Ramos (cell line): ENCODE data around the gene DBI.
"Not testable (repeated sequence)": the region's sequence is repeated elsewhere in the genome, so short reads cannot be mapped to it uniquely, and the experiment has no call there.

ENCODE experiments used
- in situ Hi-C: fragments of 300-500 bp; cut with MboI; formaldehyde crosslinking; loops from one replicate; pipeline ENCODE4 v1.14.3; 2022; ENCODE audit warnings: low sequenced_read_pairs; ENCODE audit not compliant: unreplicated experiment

DBI gene

DNA sequence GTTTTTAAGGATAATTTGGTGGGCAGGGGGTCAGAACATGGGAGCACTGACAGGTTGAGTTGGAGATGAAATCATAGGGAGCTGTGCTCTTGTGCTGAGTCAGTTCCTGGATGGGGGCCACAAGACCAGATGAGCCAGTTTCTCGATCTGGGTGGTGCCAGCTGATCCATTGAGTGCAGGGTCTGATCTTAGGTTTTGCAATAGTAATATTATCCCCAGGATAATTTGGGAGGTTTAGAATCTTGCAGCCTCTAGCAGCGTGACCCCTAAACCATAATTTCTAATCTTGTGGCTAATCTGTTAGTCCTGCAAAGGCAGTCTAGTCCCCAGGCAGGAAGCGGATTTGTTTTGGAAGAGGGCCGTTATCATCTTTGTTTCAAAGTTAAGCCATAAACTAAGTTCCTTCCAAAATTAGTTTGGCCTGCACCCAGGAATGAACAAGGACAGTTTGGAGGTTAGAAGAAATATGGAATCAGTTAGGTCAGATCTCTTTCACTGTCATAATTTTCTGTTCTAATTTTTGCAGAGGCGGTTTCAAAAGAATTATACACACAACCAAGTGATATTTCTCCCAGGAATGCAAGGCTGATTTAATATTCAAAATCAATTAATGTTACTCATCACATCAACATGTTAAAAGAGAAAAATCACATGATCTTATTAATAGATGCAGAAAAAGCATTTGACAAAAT is 23.0 kb downstream of the DBI start:
- in situ Hi-C loops = no loop called here

DNA sequence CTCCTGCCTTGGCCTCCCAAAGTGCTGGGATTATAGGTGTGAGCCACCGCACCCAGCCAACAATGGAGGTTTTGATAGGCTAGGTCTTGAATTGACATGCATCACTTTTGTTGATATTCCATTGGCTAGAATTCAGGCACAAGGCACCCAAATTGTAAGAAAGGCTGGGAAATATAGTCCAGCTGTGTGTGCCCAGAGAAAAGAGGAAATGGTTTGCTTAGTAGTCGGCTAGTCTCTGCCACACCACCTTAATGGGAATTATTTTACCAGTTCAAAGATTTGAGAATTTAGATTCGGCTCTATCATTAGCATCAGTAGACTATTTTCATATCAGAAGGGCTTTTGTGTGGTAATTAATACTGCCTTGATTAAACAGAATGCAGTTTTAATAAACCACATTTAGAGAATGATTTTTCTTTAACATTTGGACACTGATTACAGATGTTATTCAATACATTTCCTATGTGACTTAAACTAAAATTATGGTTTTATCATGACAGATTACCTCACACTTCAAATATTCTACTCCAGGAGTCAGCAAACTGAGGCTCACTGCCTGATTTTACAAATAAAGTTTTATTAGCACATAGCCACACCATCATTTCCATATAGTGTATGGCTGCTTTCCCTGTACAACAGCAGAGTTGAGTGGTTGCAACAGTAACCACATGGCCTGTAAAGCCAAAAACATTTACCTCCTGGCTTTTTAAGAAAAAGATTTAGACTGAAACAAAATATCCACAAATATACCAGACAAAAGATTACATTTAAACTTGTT is 27.4 kb downstream of the DBI start:
- in situ Hi-C loops = no loop called here

DNA sequence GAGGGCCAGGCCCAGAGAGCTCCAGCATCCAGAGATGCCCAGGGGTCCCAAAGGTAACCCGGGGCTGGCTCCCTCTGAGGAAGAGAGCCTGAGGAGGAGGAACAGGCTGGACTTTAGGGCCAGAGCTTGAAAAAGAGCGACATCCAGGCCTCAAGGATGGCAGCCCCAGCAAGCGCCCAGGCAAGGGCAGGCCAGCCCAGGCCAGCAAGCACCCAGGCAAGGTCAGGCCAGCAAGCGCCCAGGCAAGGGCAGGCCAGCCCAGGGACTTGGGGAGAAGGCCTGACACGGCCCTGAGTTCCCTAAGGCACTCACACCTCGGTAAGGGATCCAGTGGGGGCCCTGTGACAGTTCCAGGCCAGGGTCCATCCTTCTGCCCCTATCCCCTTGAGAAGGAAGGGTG is 30.4 kb downstream of the DBI start:
- in situ Hi-C loops = no loop called here

DNA sequence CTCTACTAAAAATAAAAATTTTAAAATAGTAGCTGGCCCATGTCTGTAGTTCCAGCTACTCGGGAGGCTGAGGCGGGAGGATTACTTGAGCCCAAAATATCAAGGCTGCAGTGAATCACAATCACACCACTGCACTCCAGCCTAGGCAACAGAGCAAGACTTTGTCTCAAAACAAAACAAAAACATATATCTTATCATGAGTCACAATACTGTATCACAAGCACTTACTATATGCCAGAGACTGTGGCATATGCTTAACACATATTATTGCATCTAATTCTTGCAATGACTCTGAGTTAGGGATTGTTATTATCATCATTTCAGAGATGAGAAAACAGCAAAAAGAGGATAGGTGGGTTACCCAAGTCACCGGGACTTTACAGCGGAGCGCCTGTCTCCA is 35.3 kb downstream of the DBI start:
- in situ Hi-C loops = no loop called here

DNA sequence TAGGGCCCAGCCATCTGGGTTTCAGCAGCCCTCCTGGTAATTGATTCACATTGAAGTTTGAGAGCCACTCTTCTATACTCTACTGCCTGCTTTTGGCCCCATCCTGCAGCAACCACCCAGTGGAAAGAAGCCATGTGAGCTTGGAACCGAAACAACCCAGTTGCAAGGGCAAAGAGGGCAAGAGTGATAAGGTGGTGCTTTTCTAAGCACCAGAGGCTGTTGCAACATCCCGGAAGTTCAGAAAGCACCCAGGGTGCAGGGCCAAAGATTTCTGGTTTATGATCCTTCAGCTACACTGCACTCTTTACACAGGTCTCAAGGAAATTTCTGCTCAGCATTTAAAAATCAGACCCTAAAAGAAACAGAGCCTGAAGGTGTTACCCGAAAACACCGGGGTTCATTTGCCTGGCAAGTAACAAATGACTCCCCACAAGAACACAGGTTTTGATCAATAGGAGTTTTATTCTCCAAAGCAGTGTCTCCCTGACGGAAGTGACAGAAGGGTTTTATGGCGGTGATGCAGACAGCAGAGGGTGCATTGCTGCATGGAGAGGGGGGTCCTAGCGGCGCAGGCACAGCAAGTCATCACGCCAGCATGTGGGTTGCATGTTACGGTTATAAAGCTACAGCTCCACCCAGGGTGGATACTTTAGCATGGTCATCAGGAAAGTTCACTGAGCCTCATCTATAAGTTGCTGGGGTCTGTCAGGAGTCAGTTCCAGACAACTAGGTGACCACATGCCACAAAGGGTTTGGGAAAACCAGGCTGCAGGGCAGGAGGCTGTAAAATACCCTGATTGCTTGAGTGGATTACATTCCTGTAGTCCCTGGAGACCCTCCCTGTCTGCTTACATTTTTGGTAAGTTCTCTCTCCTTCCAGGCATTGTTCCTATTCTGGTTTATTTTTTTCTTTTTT is 36.1 kb downstream of the DBI start:
- in situ Hi-C loops = no loop called here

DNA sequence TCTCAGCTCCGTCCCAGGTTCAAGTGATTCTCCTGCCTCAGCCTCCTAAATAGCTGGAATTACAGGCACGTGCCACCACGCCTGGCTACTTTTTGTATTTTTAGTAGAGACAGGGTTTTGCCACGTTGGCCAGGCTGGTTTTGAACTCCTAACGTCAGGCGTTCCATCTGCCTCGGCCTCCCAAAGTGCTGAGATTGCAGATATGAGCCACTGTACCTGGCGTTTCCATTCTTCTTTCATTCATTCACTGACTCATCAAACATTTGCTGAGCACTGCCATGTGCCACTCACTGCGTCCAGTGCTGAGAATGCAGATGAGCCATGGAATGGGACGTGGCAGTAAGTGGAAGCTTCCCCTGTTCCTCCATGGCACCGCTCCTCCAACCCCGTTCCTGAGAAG is 36.8 kb downstream of the DBI start:
- in situ Hi-C loops = not testable (repeated sequence)

DNA sequence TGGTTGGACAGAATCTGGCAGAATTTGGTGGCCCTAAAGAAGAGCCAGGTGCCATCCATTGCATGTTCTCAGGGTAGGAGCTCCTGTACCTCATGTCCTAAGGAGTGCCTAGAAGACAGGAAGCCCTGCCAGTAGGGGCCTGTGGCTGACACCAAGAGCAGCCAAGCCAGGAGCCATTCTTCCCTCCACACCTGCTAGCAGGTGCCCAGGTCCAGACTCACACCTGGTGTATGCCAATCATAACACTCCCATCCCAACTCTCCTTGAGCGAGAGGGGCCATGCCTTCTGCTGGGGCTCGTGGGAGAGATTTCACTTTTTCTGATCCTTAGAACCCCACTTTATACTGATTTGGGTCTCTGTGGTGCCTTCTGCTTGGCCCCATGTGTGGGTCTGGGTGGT is 38.4 kb downstream of the DBI start:
- in situ Hi-C loops = no loop called here

DNA sequence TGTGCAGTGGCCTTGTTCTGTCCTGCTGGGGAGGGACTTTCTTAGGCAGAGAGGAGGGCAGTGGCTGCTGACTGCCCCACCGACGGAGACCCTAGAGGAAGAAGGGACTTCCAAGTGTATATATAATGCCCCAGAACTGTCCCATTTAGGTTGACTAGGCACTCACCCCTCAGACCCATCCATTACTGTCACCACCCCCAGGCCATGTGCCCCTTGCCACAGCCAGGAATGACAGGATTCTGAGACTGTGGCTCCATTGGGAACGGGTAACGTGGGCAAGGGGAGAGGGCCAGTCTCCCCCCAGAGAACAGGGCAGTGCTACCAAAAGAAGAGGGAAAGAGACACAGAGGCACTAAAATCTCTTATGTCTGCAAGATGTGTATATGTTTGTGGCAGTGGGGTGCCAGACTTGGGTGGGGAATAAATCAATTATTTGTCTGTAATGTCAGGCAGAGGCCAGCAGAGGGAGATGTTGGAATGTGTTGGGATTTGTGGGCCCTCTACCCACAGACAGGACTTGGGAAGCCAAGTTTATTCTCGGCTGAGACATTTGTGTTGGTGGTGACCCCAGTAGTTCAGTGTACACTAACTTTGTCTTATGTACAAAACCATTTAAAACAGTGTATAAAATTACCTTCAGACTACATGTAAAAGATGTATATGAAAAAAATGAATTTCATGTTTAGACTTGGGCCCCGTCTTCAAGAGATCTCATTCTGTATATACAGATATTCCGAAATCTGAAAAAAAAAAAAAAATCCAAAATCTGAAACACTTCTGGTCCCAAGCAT is 40.8 kb downstream of the DBI start:
- in situ Hi-C loops = no loop called here

DNA sequence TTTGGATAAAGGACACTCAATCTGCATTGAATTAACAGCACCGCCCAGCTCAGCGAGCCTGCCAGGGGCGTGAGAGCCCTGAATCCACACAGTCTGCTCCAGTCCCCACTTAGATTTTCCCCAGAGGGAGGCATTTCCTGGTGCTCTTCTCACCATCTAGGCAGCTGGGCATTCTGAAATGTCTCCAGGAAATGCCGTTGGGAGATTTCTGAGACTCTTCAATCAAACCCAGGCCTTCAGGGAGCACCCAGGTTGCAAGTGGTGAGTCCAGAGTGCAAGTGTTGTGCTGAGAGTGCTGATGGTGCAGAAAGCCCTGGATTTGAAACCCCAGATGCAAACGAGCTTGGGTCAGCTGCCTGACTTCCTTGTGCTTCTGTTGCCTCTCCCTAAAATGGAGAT is 41.4 kb downstream of the DBI start:
- in situ Hi-C loops = no loop called here

DNA sequence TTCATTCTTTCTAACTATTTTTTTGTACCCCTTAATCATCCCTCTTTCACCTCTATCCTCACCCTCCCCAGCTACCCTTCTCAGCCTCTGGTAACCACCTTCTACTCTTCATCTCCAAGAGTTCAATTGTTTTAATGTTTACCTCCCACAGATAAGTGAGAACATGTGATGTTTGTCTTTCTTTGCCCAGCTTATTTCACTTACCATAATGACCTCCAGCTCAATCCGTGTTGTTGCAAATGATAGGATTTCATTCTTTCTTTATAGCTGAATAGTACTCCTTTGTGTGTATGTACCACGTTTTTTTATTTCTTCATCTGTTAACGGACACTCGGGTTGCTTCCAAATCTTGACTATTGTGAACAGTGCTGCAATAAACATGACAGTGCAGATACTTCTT is 42.7 kb downstream of the DBI start:
- in situ Hi-C loops = no loop called here

DNA sequence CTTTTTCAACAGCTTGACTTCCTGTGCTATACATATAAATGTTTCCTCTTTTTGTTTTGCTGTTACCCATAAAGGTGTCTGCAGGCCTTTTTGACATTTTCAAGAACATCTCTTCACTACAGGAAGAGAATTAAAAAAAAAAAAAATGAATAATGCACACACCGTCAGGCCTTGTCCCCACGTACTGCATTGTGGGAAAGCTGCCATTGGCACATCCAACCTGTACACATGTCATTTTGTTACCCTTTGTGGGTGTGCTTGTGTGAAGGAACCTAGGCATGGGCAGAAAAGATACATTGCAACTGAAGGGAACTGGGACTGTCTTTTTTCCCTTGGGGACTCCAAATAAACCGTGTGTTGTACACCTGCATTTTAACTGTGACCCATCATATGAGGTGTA is 48.1 kb downstream of the DBI start:
- in situ Hi-C loops = loop anchor here (5.0 kb wide), 1 partner anchor 52 kb away; no protein-coding TSS in a partner anchor

DNA sequence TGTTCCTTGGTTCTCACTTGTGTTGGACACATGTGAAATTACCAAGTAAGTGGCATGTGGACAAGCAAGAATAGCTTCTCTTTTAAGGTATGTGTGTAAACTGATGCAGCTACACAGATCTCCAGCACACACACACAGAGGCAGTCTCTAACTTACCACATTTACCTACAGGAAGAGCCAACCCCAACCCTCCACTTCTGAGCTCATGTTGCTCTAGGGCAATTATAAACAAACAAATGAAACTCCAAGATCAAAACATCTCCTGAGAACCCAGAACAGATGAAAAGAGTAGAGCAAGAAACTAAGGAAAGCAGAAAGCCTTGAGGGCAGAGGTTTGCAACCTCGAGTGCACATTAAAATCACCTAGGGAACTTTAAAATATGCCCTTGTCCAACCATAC is 48.9 kb downstream of the DBI start:
- in situ Hi-C loops = loop anchor here (5.0 kb wide), 1 partner anchor 52 kb away; no protein-coding TSS in a partner anchor

DNA sequence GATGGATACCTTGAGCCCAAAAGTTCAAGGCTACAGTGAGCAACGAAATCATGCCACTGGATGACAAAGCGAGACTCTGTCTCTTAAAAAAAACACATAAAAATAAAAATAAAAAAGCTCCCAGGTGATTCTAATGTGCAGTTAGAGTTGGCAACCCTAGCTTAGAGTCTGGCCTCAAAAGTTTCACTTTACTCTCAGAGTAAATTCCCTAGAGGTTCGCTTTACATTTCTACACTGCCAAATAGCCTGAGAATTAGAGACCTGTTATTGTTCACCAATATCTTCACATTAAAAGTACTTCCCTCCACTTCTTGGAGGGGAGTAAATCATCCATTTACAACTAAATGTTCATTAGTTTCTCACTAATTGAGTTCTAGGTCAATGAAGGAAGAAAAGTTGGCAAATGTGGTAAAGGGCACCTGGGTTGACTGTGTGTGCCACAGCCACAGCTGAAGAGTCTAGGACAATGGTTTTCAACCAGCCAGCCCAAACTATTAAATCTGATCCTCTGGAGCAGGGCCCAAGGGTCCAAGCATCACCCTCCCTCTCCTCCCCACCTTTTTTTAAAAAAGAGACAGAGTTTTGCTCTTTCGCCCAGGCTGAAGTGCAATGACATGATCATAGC is 49.6 kb downstream of the DBI start:
- in situ Hi-C loops = loop anchor here (5.0 kb wide), 1 partner anchor 51 kb away; no protein-coding TSS in a partner anchor

DNA sequence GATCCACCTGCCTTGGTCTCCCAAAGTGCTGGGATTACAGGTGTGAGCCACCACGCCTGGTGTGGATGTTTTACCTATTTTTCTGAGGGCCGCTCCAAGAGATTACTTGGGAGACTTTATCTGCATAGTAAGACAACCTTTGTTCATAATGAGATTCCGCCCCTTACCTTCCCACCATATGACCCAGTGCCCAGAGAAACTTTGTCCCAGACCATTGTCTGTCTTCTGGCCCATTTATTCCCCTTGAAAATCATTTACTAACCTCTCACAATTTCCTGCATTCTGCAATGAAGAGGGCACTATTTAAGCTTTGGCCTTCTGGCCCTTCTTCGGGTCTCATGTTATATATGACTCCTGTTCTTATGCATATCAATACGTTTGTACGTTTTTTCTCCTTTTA is 51.1 kb downstream of the DBI start:
- in situ Hi-C loops = loop anchor here (5.0 kb wide), 1 partner anchor 49 kb away; no protein-coding TSS in a partner anchor

DNA sequence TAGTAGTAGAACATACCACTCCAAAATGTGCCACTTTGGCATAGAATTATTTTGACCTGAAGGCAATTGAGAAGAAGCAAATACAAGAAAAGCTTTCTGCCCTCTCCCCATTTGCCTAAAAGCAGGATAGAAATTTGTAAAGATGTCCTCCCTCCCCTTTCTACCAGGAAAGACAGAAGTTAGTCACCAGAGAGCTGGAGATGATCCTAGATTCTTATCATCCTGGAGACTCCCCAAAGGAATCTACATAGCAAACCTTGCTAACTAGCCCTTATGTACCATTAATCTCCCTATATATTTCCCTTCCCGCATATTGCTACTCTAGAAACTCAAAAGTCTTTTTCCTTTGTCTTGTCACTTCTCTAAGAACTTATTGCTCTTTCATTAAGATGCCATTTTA is 52.3 kb downstream of the DBI start:
- in situ Hi-C loops = loop anchor here (5.0 kb wide), 1 partner anchor 48 kb away; no protein-coding TSS in a partner anchor

DNA sequence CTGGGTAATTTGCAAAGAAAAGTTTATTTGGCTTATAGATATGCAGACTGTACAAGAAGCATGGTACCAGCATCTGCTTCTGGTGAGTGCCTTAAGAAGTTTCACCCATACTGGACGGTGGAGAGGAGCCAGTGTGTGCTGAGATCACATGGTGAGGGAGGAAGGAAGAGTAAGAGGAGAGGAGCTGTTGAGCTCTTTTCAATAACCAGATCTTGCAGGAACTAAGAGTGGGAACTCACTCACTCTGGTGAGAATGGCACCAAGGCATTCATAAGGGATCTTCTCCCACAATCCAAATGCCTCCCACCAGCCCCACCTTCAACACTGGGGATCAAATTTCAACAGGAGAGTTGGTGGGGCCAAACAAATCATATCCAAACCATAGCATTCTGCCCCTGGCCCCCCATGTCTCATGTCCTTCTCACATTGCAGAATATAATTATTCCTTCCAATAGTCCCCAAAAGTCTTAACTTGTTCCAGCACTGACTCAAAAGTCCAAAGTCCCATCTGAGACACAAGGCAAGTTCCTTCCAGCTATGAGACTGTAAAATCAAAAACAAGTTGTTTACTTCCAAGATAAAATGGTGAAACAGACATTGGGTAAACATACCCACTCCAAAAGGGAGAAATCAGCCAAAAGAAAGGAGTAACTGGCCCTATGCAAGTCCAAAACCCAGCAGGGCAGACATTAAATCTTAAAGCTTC is 53.2 kb downstream of the DBI start:
- in situ Hi-C loops = loop anchor here (5.0 kb wide), 1 partner anchor 47 kb away; no protein-coding TSS in a partner anchor

DNA sequence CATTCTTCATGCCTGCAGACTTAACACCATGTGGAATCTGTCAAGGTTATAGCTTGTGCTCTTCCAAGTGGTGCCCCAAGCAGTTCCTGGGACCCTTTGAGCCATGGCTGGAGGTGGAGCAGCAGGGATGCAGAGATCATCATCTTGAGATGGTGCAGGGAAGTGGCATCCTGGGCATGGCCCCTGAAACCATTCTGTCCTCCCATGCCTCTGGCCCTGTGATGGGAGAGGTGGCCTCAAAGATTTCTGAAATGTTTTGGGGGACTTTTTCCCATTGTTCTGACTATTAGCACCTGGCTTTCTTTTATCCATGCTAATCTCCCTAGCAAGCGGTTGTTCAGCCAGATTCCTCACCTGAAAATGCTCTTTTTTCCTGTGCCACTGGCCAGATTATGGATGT is 54.5 kb downstream of the DBI start:
- in situ Hi-C loops = no loop called here

DNA sequence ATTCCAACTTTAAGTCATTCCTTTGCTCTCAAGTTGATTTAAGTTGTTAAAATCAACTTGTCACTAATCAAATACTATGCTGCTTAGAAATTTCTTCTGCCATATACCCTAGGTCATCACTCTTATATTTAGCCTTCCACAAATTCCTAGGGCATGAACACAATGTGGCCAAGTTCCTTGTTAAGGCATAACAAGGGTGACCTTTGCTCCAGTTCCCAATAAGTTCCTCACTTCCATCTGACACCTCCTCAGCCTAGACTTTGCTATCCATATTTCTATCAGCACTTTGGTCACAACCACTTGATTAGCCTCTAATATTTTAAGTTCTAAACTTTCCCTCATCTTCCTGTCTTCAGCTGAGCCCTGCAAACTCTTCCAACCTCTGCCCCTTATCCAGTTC is 55.0 kb downstream of the DBI start:
- in situ Hi-C loops = no loop called here
